Right atrium auricular region (tissue), 2 donors: ENCODE measurements around the gene FOXP2. TPM values are rescaled to one million over a fixed set of nuclear protein-coding genes. Genes with fewer than 3 reads are reported as not detected.
"Not testable (repeated sequence)": the region's sequence is repeated elsewhere in the genome, so short reads cannot be mapped to it uniquely, and the experiment has no call there.

Experiments
- DNase-seq: peaks from one replicate; pipeline ENCODE4 v3.0.0-alpha.2; 2019; ENCODE audit warnings: low spot score
- H3K27ac ChIP-seq, 2 donors: fragments of 200-600 bp; sonication (generic); 1 replicate in 1 of 2; 2 replicates in 1 of 2; pipeline ENCODE4 v1.5.1; 2016 to 2019
- H3K27me3 ChIP-seq, 2 donors: fragments of 200-600 bp; sonication (generic); one replicate each; pipeline versions ENCODE4 v1.5.1 to v1.6.0; 2017 to 2019
- H3K36me3 ChIP-seq: fragments of 200-600 bp; sonication (generic); one replicate; pipeline ENCODE4 v1.5.1; 2016
- H3K4me1 ChIP-seq, 2 donors: fragments of 200-600 bp; sonication (generic); one replicate each; pipeline versions ENCODE4 v1.5.1 to v1.6.0; 2017 to 2019
- H3K4me3 ChIP-seq, 2 donors: fragments of 200-600 bp; sonication (generic); 1 replicate in 1 of 2; 2 replicates in 1 of 2; pipeline ENCODE4 v1.5.1; 2017 to 2019; ENCODE audit warnings: mild to moderate bottlenecking in 1 of 2, moderate library complexity in 1 of 2
- H3K9me3 ChIP-seq, 2 donors: fragments of 200-600 bp; sonication (generic); one replicate each; pipeline ENCODE4 v1.5.1; 2019
- total RNA-seq, 2 donors: library from RNA; depleted of rRNA; stranded (reverse); fragments of >200 nt; gene quantifications; one replicate each; pipeline ENCODE4 v1.1.0, GENCODE V29; 2016
- TF ChIP-seq, protein P1 (sequence below), 2 donors: fragments of 200-600 bp; sonication (generic); IDR thresholded peaks; one replicate each; pipeline ENCODE4 v1.5.1; 2019; ENCODE audit warnings: antibody characterized with exemption in 2 of 2

Gene FOXP2
- total RNA-seq, 2 donors from 2014 or later, result 2.0 to 3.8 TPM

DNA sequence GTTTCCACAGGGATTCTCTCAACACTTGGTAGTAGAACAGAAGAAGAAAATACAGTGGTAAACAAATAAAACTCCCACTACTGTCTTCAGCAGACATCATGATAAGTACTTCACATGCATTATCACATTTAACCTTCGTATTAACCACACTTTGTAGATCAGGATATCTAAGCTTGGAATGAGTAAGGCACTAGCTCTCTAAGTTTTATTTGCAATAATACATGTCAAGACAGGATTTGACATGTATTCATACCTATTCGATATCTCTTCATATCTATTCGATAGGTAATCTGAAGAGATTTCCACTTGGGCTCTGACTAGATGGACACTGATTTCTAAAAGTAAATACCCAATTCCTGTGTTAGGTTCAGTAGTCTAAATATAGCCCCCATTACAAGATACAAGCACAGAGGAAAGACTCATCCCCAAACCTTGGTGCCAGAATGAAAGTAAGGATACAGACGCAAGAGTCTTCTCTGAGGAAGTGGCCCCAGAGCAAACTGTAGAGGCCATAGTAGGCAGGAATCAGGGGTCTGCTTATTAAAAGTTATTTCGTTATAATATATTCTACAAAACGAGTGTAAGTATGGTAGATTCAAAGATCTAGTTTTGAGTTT is 58.4 kb downstream of the FOXP2 start:
- Histone ChIP-seq H3K36me3 (no peaks in the 10 kb centered on the region), H3K4me3 (no peak overlapping the region), H3K27me3 (no peaks in the 10 kb centered on the region), H3K4me1 (no peaks in the 10 kb centered on the region), H3K27ac (no peak overlapping the region), H3K9me3 (no peaks in the 10 kb centered on the region)
- DNase-seq, result no peak
- TF ChIP-seq, protein P1, sequence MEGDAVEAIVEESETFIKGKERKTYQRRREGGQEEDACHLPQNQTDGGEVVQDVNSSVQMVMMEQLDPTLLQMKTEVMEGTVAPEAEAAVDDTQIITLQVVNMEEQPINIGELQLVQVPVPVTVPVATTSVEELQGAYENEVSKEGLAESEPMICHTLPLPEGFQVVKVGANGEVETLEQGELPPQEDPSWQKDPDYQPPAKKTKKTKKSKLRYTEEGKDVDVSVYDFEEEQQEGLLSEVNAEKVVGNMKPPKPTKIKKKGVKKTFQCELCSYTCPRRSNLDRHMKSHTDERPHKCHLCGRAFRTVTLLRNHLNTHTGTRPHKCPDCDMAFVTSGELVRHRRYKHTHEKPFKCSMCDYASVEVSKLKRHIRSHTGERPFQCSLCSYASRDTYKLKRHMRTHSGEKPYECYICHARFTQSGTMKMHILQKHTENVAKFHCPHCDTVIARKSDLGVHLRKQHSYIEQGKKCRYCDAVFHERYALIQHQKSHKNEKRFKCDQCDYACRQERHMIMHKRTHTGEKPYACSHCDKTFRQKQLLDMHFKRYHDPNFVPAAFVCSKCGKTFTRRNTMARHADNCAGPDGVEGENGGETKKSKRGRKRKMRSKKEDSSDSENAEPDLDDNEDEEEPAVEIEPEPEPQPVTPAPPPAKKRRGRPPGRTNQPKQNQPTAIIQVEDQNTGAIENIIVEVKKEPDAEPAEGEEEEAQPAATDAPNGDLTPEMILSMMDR (IDR thresholded peaks at IDR 0.05), result no peak

DNA sequence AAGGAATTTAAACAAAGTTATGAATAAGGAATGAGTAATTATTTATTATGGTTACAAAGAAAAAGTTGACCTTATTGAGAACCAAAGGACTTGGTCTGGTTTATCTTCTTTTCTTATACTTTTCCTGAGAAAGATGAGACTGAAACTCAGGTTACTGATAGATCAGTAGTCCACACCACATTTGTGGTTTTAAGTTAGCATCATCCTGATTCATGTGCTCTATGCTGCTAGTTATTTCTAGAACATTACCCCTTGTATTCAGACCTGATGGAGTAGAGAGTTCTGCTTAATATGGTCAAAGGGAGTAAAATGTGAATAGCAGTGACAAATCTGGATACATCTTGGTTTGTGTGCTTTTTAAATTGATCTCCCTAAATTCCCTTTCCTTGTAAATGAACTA is 63.8 kb downstream of the FOXP2 start:
- DNase-seq, result no peak
- Histone ChIP-seq H3K4me1 (no peaks in the 10 kb centered on the region), H3K27ac (no peak overlapping the region), H3K4me3 (no peak overlapping the region), H3K9me3 (no peaks in the 10 kb centered on the region), H3K27me3 (no peaks in the 10 kb centered on the region), H3K36me3 (no peaks in the 10 kb centered on the region)
- TF ChIP-seq, protein P1 (IDR thresholded peaks at IDR 0.05), result no peak

DNA sequence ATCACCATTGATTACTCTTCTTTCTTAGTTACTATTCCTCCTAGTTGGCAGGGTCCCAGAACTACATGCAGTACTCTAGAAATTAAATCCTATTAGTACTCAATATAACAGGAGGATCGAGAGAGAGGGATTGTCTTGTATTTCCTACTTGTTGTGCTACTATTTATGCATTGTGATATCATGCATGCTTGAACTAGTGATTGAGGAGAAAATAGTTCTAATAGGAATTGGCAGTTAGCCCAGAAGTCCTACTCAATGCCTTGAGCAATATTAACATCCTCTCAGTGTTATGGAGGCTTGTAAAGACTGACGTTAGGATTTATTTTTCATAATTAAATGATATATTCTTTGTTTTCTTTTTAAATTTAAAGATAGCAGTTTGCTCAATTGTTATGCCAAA is 67.4 kb downstream of the FOXP2 start:
- H3K27ac ChIP-seq, result no peak overlapping the region
- DNase-seq, result no peak
- no peak overlapping the region for H3K4me3 ChIP-seq
- no peaks in the 10 kb centered on the region for H3K36me3 ChIP-seq
- H3K9me3 ChIP-seq, result peaks cover 0 to 3% of the 10 kb centered on the region in 2 donors
- H3K4me1 ChIP-seq, result no peaks in the 10 kb centered on the region
- no peaks in the 10 kb centered on the region for H3K27me3 ChIP-seq
- TF ChIP-seq, protein P1 (IDR thresholded peaks at IDR 0.05), result no peak

DNA sequence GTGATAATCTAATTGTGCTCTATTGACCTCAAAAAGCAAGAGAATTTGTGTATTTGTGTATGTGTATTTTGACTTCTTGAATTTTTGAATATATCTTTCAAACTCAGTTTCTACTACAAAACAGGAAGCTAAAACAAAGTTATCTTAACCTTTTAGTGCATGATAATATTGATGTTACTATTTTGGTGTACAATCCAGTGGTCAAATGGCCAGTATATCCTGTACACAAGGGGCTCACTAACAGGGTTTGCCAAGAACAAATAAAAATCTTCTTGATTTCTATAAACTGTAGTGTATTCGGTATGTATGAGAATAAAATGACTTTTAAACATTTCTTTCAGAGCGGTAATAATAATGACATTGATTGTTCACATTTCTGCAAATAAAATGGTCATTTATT is 69.6 kb downstream of the FOXP2 start:
- Histone ChIP-seq H3K4me3 (no peak overlapping the region), H3K4me1 (no peaks in the 10 kb centered on the region), H3K9me3 (peaks cover 0 to 10% of the 10 kb centered on the region in 2 donors), H3K36me3 (no peaks in the 10 kb centered on the region), H3K27me3 (no peaks in the 10 kb centered on the region), H3K27ac (no peak overlapping the region)
- TF ChIP-seq, protein P1 (IDR thresholded peaks at IDR 0.05), result no peak
- no peak for DNase-seq

DNA sequence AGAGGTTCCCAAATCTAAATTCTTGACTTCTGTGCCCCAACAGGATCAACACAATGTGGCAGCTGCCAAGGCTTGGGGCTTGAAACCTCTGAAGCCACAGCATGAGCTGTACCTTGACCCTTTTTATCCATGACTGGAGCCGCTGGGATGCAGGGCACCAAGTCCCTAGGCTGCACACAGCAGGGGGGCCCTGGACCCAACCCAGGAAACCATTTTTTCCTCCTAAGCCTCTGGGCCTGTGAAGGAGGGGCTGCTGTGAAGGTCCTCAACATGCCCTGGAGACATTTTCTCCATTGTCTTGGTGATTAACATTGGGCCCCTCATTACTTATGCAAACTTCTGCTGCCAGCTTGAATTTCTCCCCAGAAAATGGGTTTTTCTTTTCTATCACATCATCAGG is 72.6 kb downstream of the FOXP2 start:
- H3K4me3 ChIP-seq, result no peak overlapping the region
- peaks cover 0 to 10% of the 10 kb centered on the region in 2 donors for H3K9me3 ChIP-seq
- no peaks in the 10 kb centered on the region for H3K36me3 ChIP-seq
- H3K27me3 ChIP-seq, result no peaks in the 10 kb centered on the region
- H3K27ac ChIP-seq, result no peak overlapping the region
- DNase-seq, result no peak
- no peaks in the 10 kb centered on the region for H3K4me1 ChIP-seq
- TF ChIP-seq, protein P1 (IDR thresholded peaks at IDR 0.05), result no peak

DNA sequence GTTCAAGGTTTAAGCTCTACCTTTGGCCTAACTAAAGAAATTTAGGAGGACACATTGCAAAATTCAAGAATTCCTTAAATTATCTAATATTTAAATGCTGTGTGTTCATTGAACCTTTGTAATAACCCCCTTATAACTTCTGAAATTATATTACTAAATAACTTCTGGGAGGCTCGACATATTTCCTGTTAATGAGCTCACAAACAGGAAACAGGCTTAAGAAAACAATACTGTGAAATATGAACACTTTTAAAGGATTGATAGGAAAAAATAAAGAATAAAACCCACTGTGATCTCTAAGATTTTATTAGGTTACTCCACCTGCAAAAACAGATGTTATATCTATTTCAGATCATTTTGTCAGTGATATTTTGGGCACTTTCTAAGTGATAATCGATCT is 74.1 kb downstream of the FOXP2 start:
- Histone ChIP-seq H3K36me3 (no peaks in the 10 kb centered on the region), H3K27me3 (no peaks in the 10 kb centered on the region), H3K4me3 (no peak overlapping the region), H3K9me3 (peaks cover 0 to 10% of the 10 kb centered on the region in 2 donors), H3K4me1 (no peaks in the 10 kb centered on the region), H3K27ac (no peak overlapping the region)
- no peak for DNase-seq
- TF ChIP-seq, protein P1 (IDR thresholded peaks at IDR 0.05), result no peak

DNA sequence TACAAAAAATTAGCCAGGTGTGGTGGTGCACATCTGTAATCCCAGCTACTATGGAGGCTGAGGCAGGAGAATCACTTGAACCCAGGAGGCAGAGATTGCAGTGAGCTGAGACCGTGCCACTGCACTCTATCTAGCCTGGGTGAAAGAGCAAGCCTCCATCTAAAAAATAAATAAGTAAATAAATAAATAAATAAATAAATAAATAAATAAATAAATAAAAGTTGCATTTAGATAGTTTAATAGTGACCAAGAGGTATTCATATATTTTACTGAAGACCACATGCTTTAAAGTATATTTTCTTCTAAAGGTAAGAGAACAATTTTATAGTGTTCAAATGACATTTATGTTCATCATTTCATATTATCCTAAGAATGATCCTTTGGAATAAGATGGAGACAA is 82.9 kb downstream of the FOXP2 start:
- H3K4me3 ChIP-seq, H3K36me3 ChIP-seq, DNase-seq, H3K4me1 ChIP-seq, H3K27me3 ChIP-seq, H3K9me3 ChIP-seq, H3K27ac ChIP-seq: not testable (repeated sequence)
